IPS-20b (cell line): Measurements from ENCODE around the gene ZBTB40.

Source experiments
- H3K27ac ChIP-seq: one replicate; pipeline ENCODE4 v1.5.1; 2013; ENCODE audit warnings: low read length
- H3K27me3 ChIP-seq: 2 replicates; pipeline ENCODE4 v1.6.1; 2013; ENCODE audit warnings: mild to moderate bottlenecking, low read length, inconsistent platforms; ENCODE audit not compliant: insufficient read depth
- H3K36me3 ChIP-seq: 2 replicates; pipeline ENCODE4 v1.6.1; 2013; ENCODE audit warnings: low read depth, mild to moderate bottlenecking, inconsistent platforms, low read length, moderate library complexity; ENCODE audit not compliant: insufficient read depth
- H3K4me1 ChIP-seq: 2 replicates; pipeline ENCODE4 v1.6.1; 2013; ENCODE audit warnings: mild to moderate bottlenecking, control low read depth, inconsistent platforms, low read length, moderate library complexity; ENCODE audit not compliant: insufficient read depth
- H3K4me3 ChIP-seq: 2 replicates; pipeline ENCODE4 v1.5.1; 2013; ENCODE audit warnings: mild to moderate bottlenecking, low read length, inconsistent platforms
- H3K9ac ChIP-seq: 2 replicates; pipeline ENCODE4 v1.6.1; 2013; ENCODE audit warnings: low read depth, mild to moderate bottlenecking, inconsistent platforms, low read length, moderate library complexity
- H3K9me3 ChIP-seq: 2 replicates; pipeline ENCODE4 v1.6.1; 2013; ENCODE audit warnings: mild to moderate bottlenecking, low read depth, low read length, inconsistent platforms; ENCODE audit not compliant: insufficient read depth

Gene ZBTB40

DNA sequence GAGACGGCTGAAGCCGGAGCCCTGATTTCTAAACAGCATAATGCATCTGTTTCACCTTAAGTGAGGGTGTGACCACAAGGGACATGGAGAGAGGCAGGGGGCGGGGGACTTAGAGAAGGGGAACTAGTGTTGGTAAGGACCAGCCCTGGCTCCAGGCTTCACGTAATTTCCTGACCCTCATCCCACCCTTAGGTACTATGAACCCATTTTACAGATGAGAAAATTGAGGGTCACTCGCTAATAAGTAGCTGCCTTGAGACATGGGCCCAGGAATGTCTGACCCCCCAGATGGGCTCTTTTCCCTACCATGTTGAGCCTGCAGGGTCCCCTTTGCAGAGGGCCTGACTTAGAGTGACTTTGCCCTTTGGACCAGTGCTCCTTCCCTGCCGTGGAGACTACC, 116.3 kb downstream of the ZBTB40 start:
- Histone ChIP-seq H3K9ac (no peak overlapping the region), H3K4me1 (no peaks in the 10 kb centered on the region), H3K27ac (no peak overlapping the region), H3K36me3 (no peaks in the 10 kb centered on the region), H3K4me3 (no peak overlapping the region), H3K27me3 (peaks cover 25% of the 10 kb centered on the region), H3K9me3 (no peaks in the 10 kb centered on the region)

DNA sequence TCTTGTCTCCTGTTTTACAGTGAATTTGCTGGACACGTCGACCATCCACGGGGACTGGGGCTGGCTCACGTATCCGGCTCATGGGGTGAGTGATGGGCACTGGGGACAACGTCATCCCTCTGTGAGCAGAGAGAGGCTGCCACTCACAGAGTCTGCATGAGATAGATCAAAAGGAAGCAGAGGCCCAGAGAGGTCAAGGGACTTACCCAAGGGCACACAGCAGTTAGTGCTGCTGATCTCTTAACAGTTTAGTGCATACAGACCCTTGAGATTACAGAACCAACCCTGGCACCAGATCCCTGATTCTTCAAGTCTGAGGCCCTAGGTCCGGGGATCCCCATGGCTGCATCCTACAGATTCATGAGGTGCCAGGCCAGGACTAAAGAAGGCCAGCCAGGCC, 117.6 kb downstream of the ZBTB40 start:
- Histone ChIP-seq H3K9me3 (no peaks in the 10 kb centered on the region), H3K27ac (no peak overlapping the region), H3K4me1 (no peaks in the 10 kb centered on the region), H3K4me3 (no peak overlapping the region), H3K27me3 (peaks cover 16% of the 10 kb centered on the region), H3K9ac (no peak overlapping the region), H3K36me3 (no peaks in the 10 kb centered on the region)

DNA sequence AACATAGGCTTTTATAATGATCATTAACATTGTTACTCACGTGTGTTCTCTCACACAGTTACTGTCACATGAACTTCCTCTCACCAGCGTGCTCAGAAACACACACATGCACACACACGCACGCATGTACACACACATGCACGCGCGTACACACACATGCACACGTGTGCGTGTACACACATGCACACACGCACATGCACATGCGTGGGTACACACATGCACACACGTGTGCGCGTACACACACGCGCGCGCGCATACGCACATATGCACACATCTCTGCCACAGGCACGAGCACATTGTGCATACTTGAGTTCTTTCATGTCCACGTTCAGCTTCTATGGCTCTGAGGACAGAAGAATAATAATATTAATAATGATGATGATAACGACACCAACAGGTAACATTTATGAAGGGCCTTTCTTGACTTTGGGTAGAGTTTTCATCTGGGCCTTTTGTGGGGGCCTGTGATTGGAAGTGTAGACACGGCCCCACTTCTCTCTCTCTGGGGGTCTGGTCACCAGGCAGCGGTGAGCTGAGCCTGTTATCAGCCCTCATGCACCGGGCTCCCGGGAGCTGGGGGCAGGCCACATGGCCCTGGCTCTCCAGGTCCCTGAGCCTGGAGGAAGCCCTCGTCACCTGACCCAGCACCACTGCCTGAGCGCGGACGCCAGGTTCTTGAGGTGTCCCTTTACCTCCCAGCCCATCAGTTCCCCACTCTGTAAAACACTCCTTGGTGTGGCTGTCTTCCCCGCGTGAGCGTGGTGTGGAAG, 118.7 kb downstream of the ZBTB40 start:
- H3K27me3 ChIP-seq, result peaks cover 5% of the 10 kb centered on the region
- no peak overlapping the region for H3K9ac ChIP-seq
- no peaks in the 10 kb centered on the region for H3K9me3 ChIP-seq
- no peaks in the 10 kb centered on the region for H3K4me1 ChIP-seq
- H3K36me3 ChIP-seq, result no peaks in the 10 kb centered on the region
- no peak overlapping the region for H3K27ac ChIP-seq
- no peak overlapping the region for H3K4me3 ChIP-seq

DNA sequence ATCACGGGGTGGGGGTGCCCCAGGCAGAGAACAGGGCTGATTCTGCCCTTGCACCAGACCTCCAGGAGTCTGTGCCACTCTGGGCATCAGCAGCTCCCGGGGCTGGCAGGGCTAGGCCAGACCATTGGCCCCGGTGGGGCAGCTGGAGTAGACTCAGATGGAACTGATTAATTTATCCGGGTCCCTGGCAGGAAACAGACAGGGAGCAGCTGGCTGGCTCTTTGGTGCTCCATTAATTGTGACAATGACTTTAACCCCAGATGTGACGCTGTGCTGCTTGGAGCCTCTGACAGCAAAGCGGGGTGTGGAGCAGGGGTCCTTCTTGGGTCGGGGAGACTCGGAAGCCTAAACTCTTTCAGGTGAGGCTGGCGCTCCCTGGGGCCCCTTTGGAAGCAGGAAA, 121.2 kb downstream of the ZBTB40 start:
- Histone ChIP-seq H3K27ac (no peak overlapping the region), H3K9ac (no peak overlapping the region), H3K27me3 (no peaks in the 10 kb centered on the region), H3K4me3 (no peak overlapping the region), H3K4me1 (no peaks in the 10 kb centered on the region), H3K9me3 (no peaks in the 10 kb centered on the region), H3K36me3 (no peaks in the 10 kb centered on the region)

DNA sequence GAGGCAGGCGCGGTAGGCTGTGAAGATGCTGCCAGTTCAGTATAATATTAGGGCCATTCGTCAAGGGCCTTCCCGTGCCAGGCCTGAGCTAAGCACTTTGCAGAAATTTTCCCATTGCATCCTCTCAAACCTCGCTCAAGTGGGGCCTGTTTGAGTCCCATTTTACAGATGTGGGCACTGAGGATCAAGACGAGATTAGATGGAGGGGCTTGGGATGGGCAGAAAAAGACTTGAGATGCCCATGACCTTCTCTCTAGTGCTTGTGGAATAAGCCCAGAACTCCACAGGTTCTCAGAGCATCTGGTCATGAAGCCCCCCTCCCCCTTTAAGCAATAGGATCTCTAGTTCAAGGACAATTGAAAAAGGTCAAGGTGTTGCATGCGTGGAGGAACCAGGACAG, 121.6 kb downstream of the ZBTB40 start:
- Histone ChIP-seq H3K9me3 (peaks cover under 1% of the 10 kb centered on the region; the same call in 1 of the 2 replicates), H3K4me3 (no peak overlapping the region), H3K4me1 (no peaks in the 10 kb centered on the region), H3K27ac (no peak overlapping the region), H3K27me3 (no peaks in the 10 kb centered on the region), H3K9ac (no peak overlapping the region), H3K36me3 (no peaks in the 10 kb centered on the region)

DNA sequence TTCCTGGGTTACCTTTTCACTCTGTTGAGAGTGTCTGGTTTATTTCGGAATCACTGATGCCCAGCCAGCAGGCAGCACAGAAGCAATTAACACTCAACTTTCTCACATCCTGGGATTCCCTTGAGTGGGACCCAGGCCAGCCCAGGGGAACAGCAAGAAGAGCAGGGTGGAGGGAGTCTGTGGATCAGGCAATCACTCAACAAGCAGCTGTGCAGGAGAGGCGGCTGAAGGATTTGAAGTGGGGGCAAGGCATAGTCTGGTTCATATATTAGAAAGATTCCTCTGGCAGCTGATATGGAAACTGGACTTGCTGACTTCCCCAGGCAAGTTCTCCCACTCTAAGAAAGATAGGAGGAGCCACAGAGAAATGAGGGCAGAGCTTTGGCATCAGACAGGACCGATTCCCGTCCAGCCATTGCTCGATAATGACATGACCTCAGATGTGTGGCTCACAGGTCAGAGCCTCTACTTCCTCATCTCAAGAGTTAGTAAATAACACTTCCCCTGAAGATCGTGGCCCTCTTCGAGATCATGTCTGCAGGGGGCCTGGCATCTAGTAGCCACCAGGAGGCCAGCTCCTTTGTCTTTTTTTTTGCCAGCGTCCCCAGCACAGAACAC, 124.0 kb downstream of the ZBTB40 start:
- no peak overlapping the region for H3K9ac ChIP-seq
- no peak overlapping the region for H3K27ac ChIP-seq
- H3K9me3 ChIP-seq, result peaks cover 9% of the 10 kb centered on the region; the same call in 1 of the 2 replicates
- no peaks in the 10 kb centered on the region for H3K4me1 ChIP-seq
- no peaks in the 10 kb centered on the region for H3K27me3 ChIP-seq
- no peak overlapping the region for H3K4me3 ChIP-seq
- H3K36me3 ChIP-seq, result no peaks in the 10 kb centered on the region

DNA sequence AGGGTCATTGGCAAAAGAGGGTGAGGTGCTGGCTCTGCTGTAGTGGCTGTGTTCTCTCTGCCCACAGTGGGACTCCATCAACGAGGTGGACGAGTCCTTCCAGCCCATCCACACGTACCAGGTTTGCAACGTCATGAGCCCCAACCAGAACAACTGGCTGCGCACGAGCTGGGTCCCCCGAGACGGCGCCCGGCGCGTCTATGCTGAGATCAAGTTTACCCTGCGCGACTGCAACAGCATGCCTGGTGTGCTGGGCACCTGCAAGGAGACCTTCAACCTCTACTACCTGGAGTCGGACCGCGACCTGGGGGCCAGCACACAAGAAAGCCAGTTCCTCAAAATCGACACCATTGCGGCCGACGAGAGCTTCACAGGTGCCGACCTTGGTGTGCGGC, 124.5 kb downstream of the ZBTB40 start:
- no peak overlapping the region for H3K4me3 ChIP-seq
- peaks cover 9% of the 10 kb centered on the region; the same call in 1 of the 2 replicates for H3K9me3 ChIP-seq
- H3K9ac ChIP-seq, result no peak overlapping the region
- no peaks in the 10 kb centered on the region for H3K4me1 ChIP-seq
- H3K27me3 ChIP-seq, result no peaks in the 10 kb centered on the region
- no peaks in the 10 kb centered on the region for H3K36me3 ChIP-seq
- H3K27ac ChIP-seq, result no peak overlapping the region

DNA sequence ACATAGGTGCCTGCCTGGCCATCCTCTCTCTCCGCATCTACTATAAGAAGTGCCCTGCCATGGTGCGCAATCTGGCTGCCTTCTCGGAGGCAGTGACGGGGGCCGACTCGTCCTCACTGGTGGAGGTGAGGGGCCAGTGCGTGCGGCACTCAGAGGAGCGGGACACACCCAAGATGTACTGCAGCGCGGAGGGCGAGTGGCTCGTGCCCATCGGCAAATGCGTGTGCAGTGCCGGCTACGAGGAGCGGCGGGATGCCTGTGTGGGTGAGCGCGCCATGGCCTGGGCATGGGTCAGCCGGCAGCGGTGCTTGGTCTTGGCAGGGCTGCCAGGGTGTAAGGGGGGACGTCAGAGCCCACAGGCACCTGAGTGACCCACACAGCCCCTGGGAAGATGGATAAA, 125.0 kb downstream of the ZBTB40 start:
- no peaks in the 10 kb centered on the region for H3K4me1 ChIP-seq
- peaks cover 9% of the 10 kb centered on the region; the same call in 1 of the 2 replicates for H3K9me3 ChIP-seq
- H3K27me3 ChIP-seq, result no peaks in the 10 kb centered on the region
- H3K9ac ChIP-seq, result no peak overlapping the region
- no peak overlapping the region for H3K4me3 ChIP-seq
- H3K36me3 ChIP-seq, result no peaks in the 10 kb centered on the region
- no peak overlapping the region for H3K27ac ChIP-seq

DNA sequence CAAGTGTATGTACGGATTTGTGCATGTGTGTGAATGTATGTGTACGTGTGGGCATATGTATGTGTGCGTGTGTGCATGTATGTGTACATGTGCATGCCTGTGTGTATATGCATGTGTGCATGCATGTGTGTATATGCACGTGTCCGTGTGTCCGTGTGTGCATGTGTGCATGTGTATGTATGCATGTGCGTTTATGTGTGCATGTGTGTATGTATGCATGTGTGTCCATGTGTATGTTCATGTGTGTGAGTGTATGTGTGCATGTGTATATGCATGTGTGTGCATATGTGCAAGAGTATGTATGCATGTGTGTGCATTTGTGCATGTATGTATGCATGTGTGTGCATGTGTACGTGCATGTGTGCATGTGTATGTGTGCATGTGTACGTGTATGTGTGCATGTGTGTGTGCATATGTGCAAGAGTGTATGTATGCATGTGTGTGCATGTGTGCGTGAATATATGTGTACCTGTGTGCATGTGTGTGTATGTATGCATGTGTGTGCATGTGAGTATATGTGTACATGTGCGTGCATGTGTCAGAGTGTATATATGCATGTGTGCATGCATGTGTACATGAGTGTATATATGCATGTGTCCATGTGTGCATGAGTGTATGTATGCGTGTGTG, 127.2 kb downstream of the ZBTB40 start:
- H3K9ac ChIP-seq, result no peak overlapping the region
- no peaks in the 10 kb centered on the region for H3K27me3 ChIP-seq
- H3K27ac ChIP-seq, result no peak overlapping the region
- no peaks in the 10 kb centered on the region for H3K36me3 ChIP-seq
- H3K4me3 ChIP-seq, result no peak overlapping the region
- H3K9me3 ChIP-seq, result peaks cover 9% of the 10 kb centered on the region; the same call in 1 of the 2 replicates
- no peaks in the 10 kb centered on the region for H3K4me1 ChIP-seq

DNA sequence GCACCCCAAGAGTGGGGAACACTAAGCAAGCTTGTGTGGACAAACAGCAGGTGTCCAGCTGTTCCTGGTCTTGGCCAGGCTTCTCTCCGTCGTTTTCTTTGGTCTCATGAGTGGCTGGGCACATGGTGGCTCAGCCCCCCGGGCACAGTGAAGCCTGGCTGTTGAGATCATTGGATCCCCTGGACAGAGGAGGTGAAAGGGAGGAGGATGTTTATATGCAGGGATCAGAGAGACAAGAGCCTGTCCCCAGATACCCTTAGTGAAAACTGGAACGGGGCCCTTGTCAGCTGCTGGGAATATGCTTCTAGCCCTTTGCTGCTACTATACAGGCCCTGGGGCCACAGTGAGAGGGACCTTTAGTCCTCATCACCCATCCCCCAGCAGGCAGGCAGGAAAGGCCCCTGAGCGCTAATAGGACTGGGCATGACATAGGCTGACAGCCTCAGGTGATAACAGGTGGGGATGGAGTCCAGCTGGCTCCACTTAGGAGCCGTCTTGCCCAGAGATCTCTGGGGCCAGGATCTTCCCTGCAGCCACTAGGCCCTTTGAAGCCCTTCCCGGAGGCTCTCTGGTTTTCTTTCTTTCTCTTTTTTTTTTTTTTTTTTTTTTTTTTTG, 128.0 kb downstream of the ZBTB40 start:
- no peak overlapping the region for H3K9ac ChIP-seq
- H3K4me1 ChIP-seq, result no peaks in the 10 kb centered on the region
- H3K36me3 ChIP-seq, result no peaks in the 10 kb centered on the region
- H3K4me3 ChIP-seq, result no peak overlapping the region
- no peaks in the 10 kb centered on the region for H3K27me3 ChIP-seq
- peaks cover 9% of the 10 kb centered on the region; the same call in 1 of the 2 replicates for H3K9me3 ChIP-seq
- no peak overlapping the region for H3K27ac ChIP-seq
